HG03064 (cell line): ENCODE data around the gene PBX4.

ENCODE experiments used
- ATAC-seq: cut with Tn5 transposase; IDR thresholded peaks from one replicate; pipeline ENCODE4 v1.9.1; 2021; ENCODE audit warnings: low read depth; ENCODE audit not compliant: unreplicated experiment

The PBX4 gene

GRCh38 chr19:19530889-19531288 is 87.6 kb downstream of the PBX4 start:
- ATAC-seq, result no peak

GRCh38 chr19:19530423-19530804 is 88.1 kb downstream of the PBX4 start:
- no peak for ATAC-seq

- ATAC-seq, result no peak
Measured at GRCh38 chr19:19529783-19530422, 88.6 kb downstream of the PBX4 start.

- ATAC-seq, result no peak
Measured at GRCh38 chr19:19528721-19529490, 89.6 kb downstream of the PBX4 start, which contains the start of gene YJEFN3. YJEFN3 (plus strand) TSS chr19:19528911; CDS start chr19:19528933, 22 bp downstream.

GRCh38 chr19:19527674-19528625 is 90.5 kb downstream of the PBX4 start:
- ATAC-seq, result no peak

- ATAC-seq, result no peak
Measured at GRCh38 chr19:19527371-19527656, 91.2 kb downstream of the PBX4 start.

- no peak for ATAC-seq
Measured at GRCh38 chr19:19526581-19527370, 91.7 kb downstream of the PBX4 start.

GRCh38 chr19:19525611-19526380 is 92.7 kb downstream of the PBX4 start:
- ATAC-seq, result no peak

GRCh38 chr19:19524053-19524452 is 94.4 kb downstream of the PBX4 start:
- ATAC-seq, result no peak

GRCh38 chr19:19523177-19523576 is 95.3 kb downstream of the PBX4 start:
- no peak for ATAC-seq

GRCh38 chr19:19520989-19521388 is 97.5 kb downstream of the PBX4 start:
- ATAC-seq, result no peak

- no peak for ATAC-seq
Measured at GRCh38 chr19:19517235-19517619, 101.3 kb downstream of the PBX4 start.

GRCh38 chr19:19515642-19516519 is 102.6 kb downstream of the PBX4 start, which contains the start of gene NDUFA13:
NDUFA13 (plus strand) TSS chr19:19516225; CDS start chr19:19516239, 14 bp downstream.
- peak; percentile 81 for ATAC-seq

GRCh38 chr19:19514881-19515641 is 103.4 kb downstream of the PBX4 start, which contains the start of gene TSSK6:
TSSK6 (minus strand) TSS chr19:19515548; CDS start chr19:19515427, 121 bp downstream.
- ATAC-seq, result no peak

- no peak for ATAC-seq
Measured at GRCh38 chr19:19514215-19514657, 104.3 kb downstream of the PBX4 start.

- no peak for ATAC-seq
Measured at GRCh38 chr19:19513682-19514081, 104.8 kb downstream of the PBX4 start.
